Activated T-cell treated with anti-CD3 and anti-CD28 coated beads for 1 hour (primary cell): ENCODE data around the gene SETBP1.
"Not testable (repeated sequence)": the region's sequence is repeated elsewhere in the genome, so short reads cannot be mapped to it uniquely, and the experiment has no call there.

ENCODE experiments used
- DNase-seq: peaks from one replicate; pipeline ENCODE4 v3.0.0-alpha.2; 2020; ENCODE audit warnings: low read depth

SETBP1 gene

GRCh38 chr18:44792456-44793061 lies 111.9 kb downstream of the SETBP1 start:
- DNase-seq: no peak

DNA sequence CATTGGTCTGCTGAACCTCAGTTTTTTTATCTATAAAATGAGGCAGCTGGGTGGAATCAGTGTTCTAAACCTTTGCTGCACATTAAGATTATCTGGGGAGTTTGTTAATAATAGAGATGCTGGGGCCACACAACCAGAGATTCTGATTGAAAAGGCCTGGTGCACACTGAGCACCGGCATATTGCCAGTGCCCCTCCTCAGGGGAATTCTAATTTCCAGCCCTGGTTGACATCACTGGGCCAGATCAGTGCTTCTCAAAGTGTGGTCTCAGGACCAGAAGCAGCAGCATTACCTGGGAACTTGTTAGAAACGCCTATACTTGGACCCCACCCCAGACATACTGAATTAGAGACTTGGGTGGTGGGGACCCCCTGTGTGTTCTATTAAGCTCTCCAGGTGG lies 112.5 kb downstream of the SETBP1 start:
- no peak for DNase-seq

GRCh38 chr18:44793685-44794084 lies 113.0 kb downstream of the SETBP1 start:
- DNase-seq: no peak

GRCh38 chr18:44795241-44795640 lies 114.6 kb downstream of the SETBP1 start:
- no peak for DNase-seq

DNA sequence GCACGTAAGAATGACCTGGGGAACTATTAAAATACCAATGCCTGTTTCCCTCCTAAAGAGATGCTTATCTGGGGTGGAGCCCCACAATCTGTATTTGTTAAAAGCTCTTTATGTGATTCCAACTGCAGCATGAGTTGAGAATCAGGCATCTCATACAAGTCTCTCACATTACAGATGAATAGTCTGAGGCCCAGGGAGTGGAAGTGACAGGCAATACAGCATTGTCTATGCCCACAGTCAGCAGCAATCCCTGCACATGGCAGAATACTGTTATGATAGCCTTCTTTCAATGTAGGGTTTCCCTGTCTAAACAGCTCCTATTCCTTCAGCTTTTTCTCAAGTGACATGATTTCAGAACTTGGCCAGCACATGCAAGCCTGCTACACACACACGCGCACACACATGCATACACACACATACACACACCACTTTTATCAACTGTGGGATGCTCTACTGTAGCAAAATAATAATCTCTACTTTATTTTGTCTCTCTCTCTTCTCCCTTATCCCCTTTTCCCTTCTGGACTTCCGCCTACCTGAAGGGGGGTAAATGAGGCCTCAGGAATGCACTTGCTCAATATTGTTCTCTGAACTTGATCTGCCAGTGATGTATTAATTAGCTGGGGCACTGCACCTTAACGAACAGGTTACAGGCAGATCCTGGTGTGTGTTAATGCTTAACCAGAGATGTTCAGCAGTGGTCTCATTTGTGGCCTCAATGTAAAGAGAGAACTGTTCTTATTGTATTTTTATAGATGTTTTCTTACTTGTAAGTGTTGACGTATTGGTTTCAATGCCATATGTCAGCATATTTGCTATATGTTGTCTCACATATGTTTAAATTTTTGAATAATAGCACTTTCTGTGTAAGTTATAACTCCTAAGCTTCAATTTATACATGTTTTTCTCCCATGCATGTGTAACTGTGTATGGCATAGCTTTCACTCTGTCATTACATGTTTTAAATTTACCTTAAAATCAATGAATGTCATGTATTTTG lies 116.0 kb downstream of the SETBP1 start:
- DNase-seq: no peak

GRCh38 chr18:44798433-44799048 lies 117.9 kb downstream of the SETBP1 start:
- no peak for DNase-seq

- no peak for DNase-seq
Measured at GRCh38 chr18:44799382-44799906, 118.8 kb downstream of the SETBP1 start.

GRCh38 chr18:44799907-44800421 lies 119.3 kb downstream of the SETBP1 start:
- DNase-seq: no peak

GRCh38 chr18:44800766-44801165 lies 120.1 kb downstream of the SETBP1 start:
- DNase-seq: not testable (repeated sequence)

DNA sequence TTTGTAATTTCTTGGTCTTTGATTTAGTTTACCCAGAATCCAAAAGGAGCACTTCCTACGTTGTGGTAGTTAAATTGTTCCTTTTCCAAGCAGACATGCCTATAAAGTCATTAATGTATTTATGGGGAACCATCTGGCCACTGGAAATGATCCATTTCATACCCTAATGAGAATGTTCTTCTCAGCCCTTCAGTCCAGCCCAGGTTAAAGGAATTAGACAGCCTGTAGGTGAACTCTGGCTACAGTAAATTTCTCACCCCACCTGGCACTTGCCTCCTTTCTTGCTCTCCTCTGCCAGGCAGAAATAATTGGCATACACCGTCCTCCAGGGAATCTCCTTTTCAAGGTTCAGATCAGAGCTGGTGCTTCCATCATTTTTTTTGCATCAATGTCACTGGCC lies 121.1 kb downstream of the SETBP1 start:
- no peak for DNase-seq

GRCh38 chr18:44802508-44802907 lies 121.8 kb downstream of the SETBP1 start:
- no peak for DNase-seq

GRCh38 chr18:44803019-44803650 lies 122.4 kb downstream of the SETBP1 start:
- DNase-seq: no peak

- DNase-seq: no peak
Measured at GRCh38 chr18:44804033-44804432, 123.3 kb downstream of the SETBP1 start.

DNA sequence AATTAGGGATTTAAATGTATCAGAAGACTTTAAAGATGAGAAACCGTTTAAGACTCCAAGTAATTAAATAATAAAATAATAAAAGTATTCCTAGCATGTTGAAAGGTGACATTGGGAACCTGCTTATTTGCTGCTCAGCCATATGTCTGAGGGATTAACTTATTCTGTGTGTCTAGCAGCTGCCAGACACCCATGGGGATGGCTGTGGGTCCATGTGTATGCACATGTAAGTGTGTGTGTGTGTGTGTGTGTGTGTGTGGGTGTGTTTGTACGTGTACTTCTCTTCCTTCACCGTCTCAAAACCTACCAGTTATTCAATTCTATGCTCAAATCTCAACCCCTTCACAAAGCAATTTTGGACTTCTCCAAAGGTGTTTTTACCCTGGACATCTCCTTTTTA lies 124.5 kb downstream of the SETBP1 start:
- DNase-seq: no peak

- DNase-seq: no peak
Measured at GRCh38 chr18:44805643-44806042, 125.0 kb downstream of the SETBP1 start.

- DNase-seq: no peak
Measured at GRCh38 chr18:44807766-44808165, 127.1 kb downstream of the SETBP1 start.

- no peak for DNase-seq
Measured at GRCh38 chr18:44811572-44812125, 131.0 kb downstream of the SETBP1 start.

GRCh38 chr18:44812426-44812825 lies 131.7 kb downstream of the SETBP1 start:
- DNase-seq: no peak

- no peak for DNase-seq
Measured at GRCh38 chr18:44813586-44813985, 132.9 kb downstream of the SETBP1 start.

DNA sequence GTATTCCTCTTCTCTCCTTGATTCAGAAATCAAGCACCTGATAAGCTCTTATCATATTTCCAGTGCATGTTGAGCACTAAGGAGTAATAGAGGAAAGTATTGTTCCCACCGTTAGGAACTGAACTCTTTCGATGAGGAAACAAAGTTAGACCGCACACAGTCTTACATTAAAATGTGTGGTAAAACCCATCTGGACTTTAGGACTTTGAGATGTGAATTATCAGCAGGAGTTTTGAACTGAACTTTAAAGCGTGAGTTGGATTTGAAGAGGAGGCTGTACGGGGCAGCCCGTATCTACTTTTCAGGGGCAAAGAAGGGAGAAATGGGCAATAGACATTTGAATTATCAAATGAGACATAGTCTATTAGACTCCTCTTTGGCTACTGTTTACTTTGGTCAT lies 134.4 kb downstream of the SETBP1 start:
- DNase-seq: no peak

DNA sequence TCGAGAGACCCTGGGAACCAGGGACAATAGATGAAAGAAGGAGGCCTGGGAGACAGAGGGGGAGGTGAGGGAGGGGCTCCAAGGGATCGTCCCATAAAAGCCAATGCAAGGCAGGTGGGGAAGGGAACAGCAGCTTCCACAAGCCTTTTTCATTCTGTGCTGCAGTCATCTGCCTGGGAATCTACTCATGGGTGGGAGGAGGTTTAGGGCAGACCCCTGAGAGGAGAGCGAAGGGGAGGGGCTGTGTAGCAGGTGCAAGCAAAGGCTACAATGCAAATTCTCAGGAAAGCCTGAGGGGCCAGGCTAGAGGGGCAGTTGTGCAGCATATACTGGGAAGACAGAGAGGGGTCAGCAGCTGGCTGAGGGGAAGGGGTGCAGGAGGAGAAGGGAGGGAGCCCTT lies 135.4 kb downstream of the SETBP1 start:
- DNase-seq: no peak

DNA sequence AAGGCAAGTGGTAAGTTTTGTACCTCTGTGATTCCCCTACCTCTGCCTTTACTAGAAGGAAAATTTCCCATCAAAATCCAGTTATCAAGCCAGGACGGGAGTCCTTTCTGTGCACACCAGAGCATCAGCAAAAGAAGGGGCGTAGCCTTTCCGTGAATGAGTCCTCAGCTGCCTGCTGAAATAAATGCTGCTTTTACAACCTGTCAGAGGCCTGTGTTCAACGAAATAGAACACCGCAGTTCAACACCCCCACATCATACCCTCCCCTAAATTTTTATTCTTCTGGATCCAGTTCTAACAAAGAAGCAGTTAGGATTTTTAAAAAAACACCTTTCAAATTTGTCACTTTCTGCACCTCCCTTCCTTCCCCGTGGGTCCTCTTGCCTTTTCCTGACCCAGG lies 135.8 kb downstream of the SETBP1 start:
- no peak for DNase-seq
